ENCODE results near the gene CPXM1.

CPXM1 gene

GRCh38 chr20:2748551-2749342 is 51.7 kb downstream of the CPXM1 start:
- DNase-seq (ENCODE audit: low read depth) = no peak

- DNase-seq (ENCODE audit: low read depth) = no peak
Measured at GRCh38 chr20:2747676-2748235, 52.7 kb downstream of the CPXM1 start.

GRCh38 chr20:2746636-2747265 is 53.7 kb downstream of the CPXM1 start:
- DNase-seq (ENCODE audit: low read depth) = no peak

GRCh38 chr20:2745936-2746635 is 54.3 kb downstream of the CPXM1 start:
- no peak for DNase-seq (ENCODE audit: low read depth)

GRCh38 chr20:2745060-2745910 is 55.1 kb downstream of the CPXM1 start:
- DNase-seq (ENCODE audit: low read depth) = no peak
